GM12892 (cell line): ENCODE measurements around the gene SLC41A1.

Experiments
- DNase-seq: peaks from one replicate; pipeline ENCODE4 v3.0.0; 2011; ENCODE audit not compliant: insufficient read length
- FAIRE-seq: peaks from 2 replicates; lab custom pipeline; 2011; peaks lifted over from hg19 to GRCh38; lab: Jason Lieb, UNC
- POLR2A ChIP-seq: IDR thresholded peaks from 2 replicates; pipeline ENCODE4 v1.6.1; 2011; ENCODE audit warnings: low read depth, low read length, control low read depth
- POLR2AphosphoS5 ChIP-seq: IDR thresholded peaks from 2 replicates; pipeline ENCODE4 v1.6.1; 2011; ENCODE audit warnings: low read depth, low read length, control low read depth
- TAF1 ChIP-seq: IDR thresholded peaks from 2 replicates; pipeline ENCODE4 v1.6.1; 2011; ENCODE audit warnings: low read depth, mild to moderate bottlenecking, control low read depth, low read length, borderline replicate concordance

The SLC41A1 gene

GRCh38 chr1:205798577-205798976 lies 14.4 kb downstream of the SLC41A1 start:
- FAIRE-seq (no peak), DNase-seq (no peak)
- TF ChIP-seq TAF1 (no peak), POLR2AphosphoS5 (no peak)

GRCh38 chr1:205797168-205797567 lies 15.8 kb downstream of the SLC41A1 start:
- DNase-seq = no peak
- FAIRE-seq = no peak
- TF ChIP-seq POLR2A = no peak

- FAIRE-seq (no peak), DNase-seq (no peak)
- TF ChIP-seq POLR2A (no peak), POLR2AphosphoS5 (no peak), TAF1 (no peak)
These were observed 18.8 kb downstream of the SLC41A1 start for GRCh38 chr1:205794011-205794730.

- TF ChIP-seq POLR2A (no peak), POLR2AphosphoS5 (no peak), TAF1 (no peak)
- no peak for FAIRE-seq
- no peak for DNase-seq
These were observed 19.9 kb downstream of the SLC41A1 start for GRCh38 chr1:205792961-205793673.

GRCh38 chr1:205792481-205792881 lies 20.5 kb downstream of the SLC41A1 start:
- TF ChIP-seq POLR2AphosphoS5 (no peak), TAF1 (no peak), POLR2A (no peak)
- no peak for FAIRE-seq

GRCh38 chr1:205791568-205792180 lies 21.3 kb downstream of the SLC41A1 start:
- peak; percentile 62 for DNase-seq
- FAIRE-seq = peak; percentile 81
- TF ChIP-seq POLR2AphosphoS5 (no peak), POLR2A (no peak), TAF1 (no peak)

More at GRCh38 chr1:205792481-205792881, 20.5 kb downstream of the SLC41A1 start:
- no peak for DNase-seq

GRCh38 chr1:205787287-205787916 lies 25.6 kb downstream of the SLC41A1 start:
- FAIRE-seq = no peak
- TF ChIP-seq TAF1 = no peak
- TF ChIP-seq POLR2A = no peak
- no peak for TF ChIP-seq POLR2AphosphoS5
- DNase-seq = no peak

GRCh38 chr1:205786601-205787000 lies 26.4 kb downstream of the SLC41A1 start:
- DNase-seq (no peak), FAIRE-seq (no peak)
- TF ChIP-seq POLR2A = no peak
- TF ChIP-seq POLR2AphosphoS5 = no peak
- no peak for TF ChIP-seq TAF1

GRCh38 chr1:205785446-205785845 lies 27.6 kb downstream of the SLC41A1 start:
- DNase-seq = no peak
- FAIRE-seq = no peak
- TF ChIP-seq POLR2AphosphoS5 = no peak
- no peak for TF ChIP-seq TAF1
- TF ChIP-seq POLR2A = no peak

GRCh38 chr1:205783904-205784303 lies 29.1 kb downstream of the SLC41A1 start:
- DNase-seq = no peak
- TF ChIP-seq TAF1 = no peak
- no peak for TF ChIP-seq POLR2A
- no peak for TF ChIP-seq POLR2AphosphoS5
- no peak for FAIRE-seq

GRCh38 chr1:205783433-205783795 lies 29.6 kb downstream of the SLC41A1 start:
- FAIRE-seq (no peak), DNase-seq (no peak)
- no peak for TF ChIP-seq TAF1
- TF ChIP-seq POLR2A = no peak
- no peak for TF ChIP-seq POLR2AphosphoS5
